OCI-LY1 (cell line): ENCODE data around the gene HOXC11.

ENCODE experiments used
- H2AFZ ChIP-seq: fragments of 200-600 bp; sonication (generic), shearing (Covaris generic); 2 replicates; pipeline ENCODE4 v1.6.0; 2014; ENCODE audit warnings: antibody characterized with exemption, mild to moderate bottlenecking, low read length
- H3F3A ChIP-seq: fragments of 200-600 bp; sonication (generic), shearing (Covaris generic); 2 replicates; pipeline ENCODE4 v1.6.0; 2014; ENCODE audit warnings: mild to moderate bottlenecking, antibody characterized with exemption, low read length, moderate library complexity; ENCODE audit not compliant: insufficient read depth
- H3K27ac ChIP-seq: fragments of 200-600 bp; sonication (generic); 2 replicates; pipeline ENCODE4 v1.5.1; 2014; ENCODE audit warnings: low read length, mixed run types, mild to moderate bottlenecking, low read depth; ENCODE audit not compliant: poor library complexity, severe bottlenecking
- H3K27me3 ChIP-seq: fragments of 200-600 bp; sonication (generic); 2 replicates; pipeline ENCODE4 v1.6.0; 2014; ENCODE audit warnings: antibody characterized with exemption, mild to moderate bottlenecking, low read length, moderate library complexity; ENCODE audit not compliant: insufficient read depth
- H3K36me3 ChIP-seq: fragments of 200-600 bp; sonication (generic); 2 replicates; pipeline ENCODE4 v1.6.1; 2014; ENCODE audit warnings: mild to moderate bottlenecking, antibody characterized with exemption, low read length, moderate library complexity, mixed read lengths; ENCODE audit not compliant: insufficient read depth
- H3K4me1 ChIP-seq: fragments of 200-600 bp; sonication (generic); 2 replicates; pipeline ENCODE4 v1.5.1; 2014; ENCODE audit warnings: mild to moderate bottlenecking, low read length, moderate library complexity; ENCODE audit not compliant: insufficient read depth, severe bottlenecking
- H3K4me2 ChIP-seq: fragments of 200-600 bp; sonication (generic), shearing (Covaris generic); 2 replicates; pipeline ENCODE4 v1.6.1; 2014; ENCODE audit warnings: low read length
- H3K4me3 ChIP-seq: fragments of 200-600 bp; sonication (generic); 2 replicates; pipeline ENCODE4 v1.5.1; 2014; ENCODE audit warnings: low read length, low read depth, mild to moderate bottlenecking, mixed read lengths; ENCODE audit not compliant: poor library complexity, severe bottlenecking
- H3K79me2 ChIP-seq: fragments of 200-600 bp; shearing (Covaris generic); 2 replicates; pipeline ENCODE4 v1.6.1; 2016; ENCODE audit warnings: mixed run types, low read length, mixed read lengths; ENCODE audit not compliant: insufficient read depth
- H3K9ac ChIP-seq: fragments of 200-600 bp; sonication (generic), shearing (Covaris generic); 2 replicates; pipeline ENCODE4 v1.6.1; 2014; ENCODE audit warnings: mild to moderate bottlenecking, low read length, mixed read lengths
- H3K9me2 ChIP-seq: fragments of 200-600 bp; sonication (generic), shearing (Covaris generic); 2 replicates; pipeline ENCODE4 v1.6.1; 2014; ENCODE audit warnings: low read depth, mild to moderate bottlenecking, low read length, mixed read lengths
- H3K9me3 ChIP-seq: fragments of 200-600 bp; shearing (Covaris generic); 2 replicates; pipeline ENCODE4 v1.6.1; 2014; ENCODE audit warnings: low read length, mixed read lengths
- H4K20me1 ChIP-seq: fragments of 200-600 bp; sonication (generic), shearing (Covaris generic); 2 replicates; pipeline ENCODE4 v1.6.0; 2016; ENCODE audit warnings: mild to moderate bottlenecking, low read length; ENCODE audit not compliant: insufficient read depth
- EZH2 ChIP-seq: fragments of 200-600 bp; sonication (generic), shearing (Covaris generic); IDR thresholded peaks from 2 replicates; pipeline ENCODE4 v1.8.0; 2017; ENCODE audit warnings: borderline replicate concordance, mixed run types, mild to moderate bottlenecking, antibody characterized with exemption, low read length, moderate library complexity, mixed read lengths
- TF ChIP-seq, protein P1 (sequence below): fragments of 200-600 bp; sonication (generic), shearing (Covaris generic); IDR thresholded peaks from 2 replicates; pipeline ENCODE4 v1.5.1; 2017; ENCODE audit warnings: mild to moderate bottlenecking, antibody characterized with exemption, low read length, moderate library complexity, mixed read lengths

The HOXC11 gene

DNA sequence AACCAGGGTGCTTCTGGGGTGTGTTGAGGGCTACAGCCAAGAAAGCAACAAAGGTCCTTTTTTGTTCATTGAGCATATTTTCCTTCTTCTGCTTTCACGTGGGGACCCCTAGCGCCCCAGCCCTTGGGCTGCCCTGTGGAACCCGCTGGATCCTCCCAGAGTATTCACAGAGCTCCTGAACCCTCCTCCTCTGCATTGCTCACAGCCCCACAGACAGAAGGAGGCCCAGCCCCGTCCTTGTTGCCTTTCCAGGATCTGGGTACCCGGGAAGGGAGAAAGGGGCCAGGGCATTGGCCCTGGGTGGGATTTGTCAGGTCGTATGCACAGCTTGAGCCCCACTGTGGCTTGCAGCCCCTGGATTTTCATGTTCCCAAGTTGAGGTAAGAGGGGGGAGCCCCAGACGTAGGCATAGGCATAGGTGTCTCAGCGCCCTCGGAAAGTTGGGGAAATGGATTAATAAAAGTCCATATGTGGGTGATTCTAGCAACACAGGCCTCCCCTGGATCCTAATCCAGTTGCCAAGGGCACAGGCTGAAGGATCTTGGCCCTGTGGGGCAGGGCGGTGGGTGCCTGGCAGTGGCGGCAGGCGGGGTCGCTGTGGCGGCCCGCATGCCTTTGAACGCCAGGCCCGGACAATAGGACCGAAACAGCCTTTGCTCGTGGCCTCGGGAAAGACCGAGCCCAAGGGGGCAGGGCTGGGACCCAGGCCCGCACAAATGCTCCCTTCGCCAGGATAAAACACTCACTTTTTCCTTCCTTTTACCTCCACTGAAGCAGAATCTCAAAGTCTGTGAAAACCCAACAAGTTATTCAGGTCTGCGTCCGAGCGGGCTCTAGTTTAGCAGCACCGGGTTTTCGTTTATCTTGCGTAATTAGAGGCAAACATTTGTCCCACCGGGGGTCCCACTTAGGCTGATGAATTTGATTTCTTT, 9.0 kb downstream of the HOXC11 start:
- Histone ChIP-seq H3K9me2 (no peaks in the 10 kb centered on the region), H3K36me3 (no peaks in the 10 kb centered on the region), H3K4me3 (no peak overlapping the region), H4K20me1 (no peaks in the 10 kb centered on the region), H3K4me2 (no peak overlapping the region), H2AFZ (no peak overlapping the region), H3K9ac (no peak overlapping the region), H3K27ac (no peak overlapping the region), H3K79me2 (no peaks in the 10 kb centered on the region), H3K4me1 (peaks cover 7% of the 10 kb centered on the region), H3K27me3 (no peaks in the 10 kb centered on the region; the same call in 1 of the 2 replicates), H3K9me3 (no peaks in the 10 kb centered on the region), H3F3A (no peaks in the 10 kb centered on the region)
- TF ChIP-seq, protein P1, sequence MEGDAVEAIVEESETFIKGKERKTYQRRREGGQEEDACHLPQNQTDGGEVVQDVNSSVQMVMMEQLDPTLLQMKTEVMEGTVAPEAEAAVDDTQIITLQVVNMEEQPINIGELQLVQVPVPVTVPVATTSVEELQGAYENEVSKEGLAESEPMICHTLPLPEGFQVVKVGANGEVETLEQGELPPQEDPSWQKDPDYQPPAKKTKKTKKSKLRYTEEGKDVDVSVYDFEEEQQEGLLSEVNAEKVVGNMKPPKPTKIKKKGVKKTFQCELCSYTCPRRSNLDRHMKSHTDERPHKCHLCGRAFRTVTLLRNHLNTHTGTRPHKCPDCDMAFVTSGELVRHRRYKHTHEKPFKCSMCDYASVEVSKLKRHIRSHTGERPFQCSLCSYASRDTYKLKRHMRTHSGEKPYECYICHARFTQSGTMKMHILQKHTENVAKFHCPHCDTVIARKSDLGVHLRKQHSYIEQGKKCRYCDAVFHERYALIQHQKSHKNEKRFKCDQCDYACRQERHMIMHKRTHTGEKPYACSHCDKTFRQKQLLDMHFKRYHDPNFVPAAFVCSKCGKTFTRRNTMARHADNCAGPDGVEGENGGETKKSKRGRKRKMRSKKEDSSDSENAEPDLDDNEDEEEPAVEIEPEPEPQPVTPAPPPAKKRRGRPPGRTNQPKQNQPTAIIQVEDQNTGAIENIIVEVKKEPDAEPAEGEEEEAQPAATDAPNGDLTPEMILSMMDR = no peak
- no peak for TF ChIP-seq EZH2

DNA sequence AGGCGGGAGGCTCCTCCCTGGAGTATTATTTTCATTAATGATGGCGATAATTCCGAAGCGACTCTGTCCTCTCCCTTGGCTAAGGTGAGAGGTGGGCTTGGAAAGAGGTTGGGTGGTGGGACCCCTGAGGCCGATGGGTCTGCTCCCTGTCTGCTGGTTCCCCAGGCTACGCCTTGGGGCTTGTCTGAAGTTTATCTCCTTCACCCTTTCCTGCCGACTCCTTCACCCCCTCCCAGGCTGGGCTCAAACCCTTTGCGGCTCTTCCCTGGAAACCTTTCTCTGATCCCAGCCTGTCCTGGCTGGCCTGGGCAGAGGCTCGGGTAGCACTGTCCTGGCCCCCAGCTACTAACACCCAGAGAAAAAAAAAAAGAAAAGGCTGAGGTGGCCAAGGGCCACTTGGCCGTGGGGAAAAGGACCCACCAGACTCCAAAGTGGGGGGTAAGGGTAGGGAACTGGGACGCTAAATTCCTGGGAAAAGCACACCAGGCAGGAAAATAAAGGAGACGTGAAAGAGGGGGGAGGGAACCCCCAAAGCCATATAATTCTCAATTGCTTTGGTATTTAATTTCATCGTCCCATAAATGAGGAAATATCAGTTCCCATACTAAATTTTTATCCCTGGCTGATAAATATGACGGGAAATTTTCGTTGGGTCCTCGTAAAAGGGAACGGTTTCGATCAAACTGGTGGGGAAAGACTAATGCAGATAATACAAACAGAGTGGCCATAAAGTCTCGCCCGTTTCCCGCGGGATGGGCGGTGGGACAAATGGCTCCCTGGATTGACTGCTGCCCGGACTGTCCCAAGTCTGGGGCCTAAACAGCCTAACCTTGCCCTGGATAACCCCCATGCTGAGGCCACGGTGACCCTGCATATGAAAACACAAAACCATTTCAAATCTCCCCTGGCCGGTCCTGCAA, 10.0 kb downstream of the HOXC11 start:
- no peak overlapping the region for H3K9ac ChIP-seq
- no peaks in the 10 kb centered on the region for H3F3A ChIP-seq
- H4K20me1 ChIP-seq = no peaks in the 10 kb centered on the region
- no peaks in the 10 kb centered on the region for H3K79me2 ChIP-seq
- peaks cover 4% of the 10 kb centered on the region for H3K4me1 ChIP-seq
- no peaks in the 10 kb centered on the region for H3K36me3 ChIP-seq
- no peak overlapping the region for H3K27ac ChIP-seq
- H3K4me2 ChIP-seq = no peak overlapping the region
- no peaks in the 10 kb centered on the region for H3K9me2 ChIP-seq
- no peak overlapping the region for H3K4me3 ChIP-seq
- no peak overlapping the region for H2AFZ ChIP-seq
- TF ChIP-seq, protein P1 = no peak
- no peak for TF ChIP-seq EZH2
- H3K9me3 ChIP-seq = no peaks in the 10 kb centered on the region
- no peaks in the 10 kb centered on the region; the same call in 1 of the 2 replicates for H3K27me3 ChIP-seq

- Histone ChIP-seq H3K9ac (no peak overlapping the region), H3K9me2 (no peaks in the 10 kb centered on the region), H3K27me3 (peaks cover 4% of the 10 kb centered on the region), H3K4me1 (peaks cover 3% of the 10 kb centered on the region), H3K4me2 (no peak overlapping the region), H3K9me3 (no peaks in the 10 kb centered on the region), H3K36me3 (no peaks in the 10 kb centered on the region), H3K79me2 (no peaks in the 10 kb centered on the region), H3K4me3 (no peak overlapping the region), H2AFZ (no peak overlapping the region), H4K20me1 (no peaks in the 10 kb centered on the region), H3F3A (no peaks in the 10 kb centered on the region), H3K27ac (no peak overlapping the region)
- TF ChIP-seq EZH2 = no peak
Observed at GRCh38 chr12:53983568-53983949, 10.6 kb downstream of the HOXC11 start.
